Sigmoid colon (tissue), 7 donors: ENCODE results near the gene OPCML. TPM values are rescaled to one million over a fixed set of nuclear protein-coding genes. Genes with fewer than 3 reads are reported as not detected.

Experiments
- DNase-seq: peaks from one replicate; pipeline ENCODE4 v3.0.0-alpha.2; 2019
- H3K27ac ChIP-seq, 4 donors: fragments of 200-600 bp; sonication (generic); one replicate each; pipeline ENCODE4 v1.5.1; 2016 to 2019; ENCODE audit warnings: mild to moderate bottlenecking in 1 of 4
- H3K27me3 ChIP-seq, 3 donors: fragments of 200-600 bp; sonication (generic); one replicate each; pipeline ENCODE4 v1.5.1; 2019; ENCODE audit warnings: mild to moderate bottlenecking in 1 of 3
- H3K36me3 ChIP-seq, 4 donors: fragments of 200-600 bp; sonication (generic); one replicate each; pipeline ENCODE4 v1.5.1; 2016 to 2019
- H3K4me1 ChIP-seq, 4 donors: fragments of 200-600 bp; sonication (generic); one replicate each; pipeline ENCODE4 v1.5.1; 2017 to 2019
- H3K4me3 ChIP-seq, 4 donors: fragments of 200-600 bp; sonication (generic); one replicate each; pipeline ENCODE4 v1.5.1; 2017 to 2019; ENCODE audit warnings: mild to moderate bottlenecking in 2 of 4, moderate library complexity in 1 of 4
- H3K9me3 ChIP-seq, 4 donors: fragments of 200-600 bp in 3 of 4; sonication (generic) in 3 of 4; one replicate each; pipeline versions ENCODE4 v1.5.1 to v1.6.1; 2013 to 2019
- EP300 ChIP-seq, 4 donors: sonication (generic); formaldehyde crosslinking; IDR thresholded peaks; one replicate each; pipeline ENCODE4 v1.6.1; 2017; ENCODE audit warnings: antibody characterized with exemption in 4 of 4
- POLR2A ChIP-seq, 2 donors: fragments of 450-650 bp; IDR thresholded peaks; one replicate each; pipeline ENCODE4 v1.6.1; 2016; ENCODE audit warnings: antibody characterized with exemption in 2 of 2, mild to moderate bottlenecking in 2 of 2, moderate library complexity in 2 of 2
- POLR2AphosphoS5 ChIP-seq, 4 donors: sonication (generic); formaldehyde crosslinking; IDR thresholded peaks; one replicate each; pipeline ENCODE4 v1.6.1; 2017; ENCODE audit warnings: antibody characterized with exemption in 4 of 4
- WGBS, 2 donors: extraction: QIAGEN DNeasy Blood & Tissue Kit; methylation state at CpG; one replicate each; pipeline ENCODE4 v1.1.7; 2013; 5-methylcytosine and 5-hydroxymethylcytosine counted together
- intact Hi-C: fragments of 100-400 bp; cut with DNase I; formaldehyde crosslinking; loops from one replicate; pipeline ENCODE4 v1.15.1; 2023
- polyA plus RNA-seq, 3 donors: library from polyadenylated mRNA; stranded (reverse); fragments of 200-250 nt; gene quantifications; one replicate each; pipeline ENCODE4 v1.2.3, GENCODE V29; 2013
- total RNA-seq, 4 donors: library from RNA; depleted of rRNA; stranded (reverse); fragments of >200 nt; gene quantifications; one replicate each; pipeline ENCODE4 v1.1.0, GENCODE V29; 2016
- TF ChIP-seq, protein P1 (sequence below), 4 experiments: fragments of 450-650 bp in 3 of 4; fragments of 200-600 bp in 1 of 4; IDR thresholded peaks; one replicate each; pipeline ENCODE4 v1.5.1; 2016 to 2019; ENCODE audit warnings: antibody characterized with exemption in 4 of 4, mild to moderate bottlenecking in 3 of 4, moderate library complexity in 2 of 4
- donor health status: healthy with polysubstance abuse.
- donor health status: Bipolar disorder and iron deficiency.
- donor health status: healthy.

Gene OPCML
- total and polyA plus RNA-seq, 7 donors = under 0.01 to 0.14 (median 0.03) TPM; not detected in 4

DNA sequence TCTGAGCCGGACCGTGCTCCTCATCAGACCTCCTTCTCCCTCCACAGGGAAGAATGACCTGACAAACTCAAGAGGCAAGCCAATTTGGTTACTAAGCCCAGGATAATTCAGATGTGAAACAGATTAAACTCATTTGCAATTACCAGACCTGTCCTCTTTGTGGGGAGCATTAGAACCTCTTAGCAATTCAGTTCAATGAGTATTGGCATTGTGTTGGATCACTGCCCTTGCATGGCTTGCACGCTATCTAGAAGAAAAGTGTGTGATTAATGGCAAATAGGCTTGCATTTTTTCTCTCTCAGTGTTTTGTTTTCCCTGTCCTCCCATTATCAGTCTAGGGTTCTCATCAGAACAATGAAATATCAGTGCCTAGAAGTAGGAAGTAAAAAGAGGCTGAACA, 365.6 kb downstream of the OPCML start:
- no peaks in the 10 kb centered on the region for H3K4me1 ChIP-seq
- no peak for DNase-seq
- WGBS, 2 donors = 90 to 96% methylated on average over 3 of the region's 3 CpGs
- TF ChIP-seq EP300 (IDR thresholded peaks at IDR 0.05) = no peak
- TF ChIP-seq, protein P1, sequence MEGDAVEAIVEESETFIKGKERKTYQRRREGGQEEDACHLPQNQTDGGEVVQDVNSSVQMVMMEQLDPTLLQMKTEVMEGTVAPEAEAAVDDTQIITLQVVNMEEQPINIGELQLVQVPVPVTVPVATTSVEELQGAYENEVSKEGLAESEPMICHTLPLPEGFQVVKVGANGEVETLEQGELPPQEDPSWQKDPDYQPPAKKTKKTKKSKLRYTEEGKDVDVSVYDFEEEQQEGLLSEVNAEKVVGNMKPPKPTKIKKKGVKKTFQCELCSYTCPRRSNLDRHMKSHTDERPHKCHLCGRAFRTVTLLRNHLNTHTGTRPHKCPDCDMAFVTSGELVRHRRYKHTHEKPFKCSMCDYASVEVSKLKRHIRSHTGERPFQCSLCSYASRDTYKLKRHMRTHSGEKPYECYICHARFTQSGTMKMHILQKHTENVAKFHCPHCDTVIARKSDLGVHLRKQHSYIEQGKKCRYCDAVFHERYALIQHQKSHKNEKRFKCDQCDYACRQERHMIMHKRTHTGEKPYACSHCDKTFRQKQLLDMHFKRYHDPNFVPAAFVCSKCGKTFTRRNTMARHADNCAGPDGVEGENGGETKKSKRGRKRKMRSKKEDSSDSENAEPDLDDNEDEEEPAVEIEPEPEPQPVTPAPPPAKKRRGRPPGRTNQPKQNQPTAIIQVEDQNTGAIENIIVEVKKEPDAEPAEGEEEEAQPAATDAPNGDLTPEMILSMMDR (IDR thresholded peaks at IDR 0.05) = no peak
- H3K9me3 ChIP-seq = no peaks in the 10 kb centered on the region
- no peak overlapping the region for H3K27ac ChIP-seq
- no peaks in the 10 kb centered on the region for H3K36me3 ChIP-seq
- H3K4me3 ChIP-seq = no peak overlapping the region
- H3K27me3 ChIP-seq = peaks cover 0 to 8% (median 0%) of the 10 kb centered on the region in 3 donors
- intact Hi-C loops = no loop called here

DNA sequence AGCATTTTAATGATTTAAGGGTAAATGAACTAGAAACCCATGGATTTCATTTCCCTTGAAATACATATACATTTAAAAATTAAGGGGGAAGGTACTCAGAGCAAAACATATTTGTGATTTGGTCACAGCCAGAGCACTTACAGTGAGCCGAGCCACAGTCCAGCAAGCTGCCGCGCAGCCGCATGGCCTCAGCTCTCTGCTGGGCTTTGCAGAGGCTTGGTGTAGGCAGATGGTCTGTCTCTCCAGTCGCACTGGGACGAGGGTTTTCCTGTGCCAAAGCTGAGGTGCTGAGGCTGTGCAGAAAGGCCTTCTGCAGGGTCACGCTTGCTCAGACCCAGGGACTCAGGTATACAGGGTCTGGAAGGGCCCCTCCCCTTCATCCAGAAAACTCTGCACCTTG, 367.3 kb downstream of the OPCML start:
- no peak overlapping the region for H3K4me3 ChIP-seq
- H3K4me1 ChIP-seq = no peaks in the 10 kb centered on the region
- no peak overlapping the region for H3K27ac ChIP-seq
- 80 to 85% methylated on average over 7 of the region's 7 CpGs for WGBS, 2 donors
- H3K36me3 ChIP-seq = no peaks in the 10 kb centered on the region
- no peak for DNase-seq
- H3K9me3 ChIP-seq = no peaks in the 10 kb centered on the region
- intact Hi-C loops = no loop called here
- no peak for TF ChIP-seq POLR2AphosphoS5 (IDR thresholded peaks at IDR 0.05)
- TF ChIP-seq, protein P1 (IDR thresholded peaks at IDR 0.05) = no peak
- no peak for TF ChIP-seq EP300 (IDR thresholded peaks at IDR 0.05)
- no peak for TF ChIP-seq POLR2A (IDR thresholded peaks at IDR 0.05)
- H3K27me3 ChIP-seq = peaks cover 0 to 8% (median 0%) of the 10 kb centered on the region in 3 donors

DNA sequence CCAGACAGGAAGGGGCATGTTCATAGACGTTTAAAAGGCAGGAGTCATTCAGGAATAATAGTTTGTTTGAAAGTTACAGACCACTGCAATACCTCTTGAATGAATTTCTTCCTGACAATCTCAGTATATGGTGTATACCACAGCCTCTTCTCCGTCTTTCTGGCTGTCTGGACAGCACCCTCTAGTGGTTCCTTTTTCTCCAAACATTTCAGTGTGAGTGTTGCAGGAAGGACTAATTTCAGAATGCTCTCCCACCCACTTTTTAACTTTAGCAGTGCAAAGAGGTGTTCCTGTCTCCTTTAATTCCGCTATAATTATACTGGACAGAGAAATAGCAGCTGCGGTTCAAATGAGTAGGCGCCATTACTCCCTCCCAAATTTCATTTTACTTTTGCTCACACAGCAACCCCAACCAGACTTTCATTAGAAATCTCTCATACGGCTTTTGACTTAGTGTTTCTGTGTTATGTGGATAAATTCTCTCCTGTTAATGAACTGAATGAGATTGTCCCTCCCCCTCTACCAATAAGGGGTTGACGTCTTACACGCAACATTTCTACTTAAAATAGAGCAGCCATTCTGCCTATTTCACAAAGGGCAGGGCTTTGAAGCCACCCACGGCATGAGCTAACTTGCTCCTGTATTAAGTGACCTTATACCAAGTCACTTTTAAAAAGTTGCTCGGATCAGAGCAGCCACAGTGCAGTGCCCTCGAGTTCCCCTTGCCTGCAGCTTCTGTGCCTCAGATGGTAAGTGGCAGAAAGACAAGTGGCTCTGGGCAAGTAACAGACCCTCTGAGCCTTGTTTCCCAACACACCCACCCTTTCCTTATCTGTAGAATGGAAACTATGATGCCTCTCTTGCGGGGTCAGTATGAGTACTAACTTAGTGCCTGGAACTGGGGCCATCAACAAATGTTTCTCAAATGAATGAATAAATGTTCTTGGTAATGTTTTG, 368.6 kb downstream of the OPCML start:
- intact Hi-C loops = no loop called here
- H3K27ac ChIP-seq = no peak overlapping the region
- H3K4me1 ChIP-seq = no peaks in the 10 kb centered on the region
- no peak for DNase-seq
- 47 to 55% methylated on average over 12 of the region's 12 CpGs for WGBS, 2 donors
- TF ChIP-seq EP300 (IDR thresholded peaks at IDR 0.05) (no peak), POLR2A (IDR thresholded peaks at IDR 0.05) (no peak), POLR2AphosphoS5 (IDR thresholded peaks at IDR 0.05) (no peak)
- TF ChIP-seq, protein P1 (IDR thresholded peaks at IDR 0.05) = peak in 3 of 4 experiments; percentile 48 to 63 (median 52)
- no peaks in the 10 kb centered on the region for H3K9me3 ChIP-seq
- H3K36me3 ChIP-seq = no peaks in the 10 kb centered on the region
- peaks cover 0 to 15% (median 0%) of the 10 kb centered on the region in 3 donors for H3K27me3 ChIP-seq
- no peak overlapping the region for H3K4me3 ChIP-seq

DNA sequence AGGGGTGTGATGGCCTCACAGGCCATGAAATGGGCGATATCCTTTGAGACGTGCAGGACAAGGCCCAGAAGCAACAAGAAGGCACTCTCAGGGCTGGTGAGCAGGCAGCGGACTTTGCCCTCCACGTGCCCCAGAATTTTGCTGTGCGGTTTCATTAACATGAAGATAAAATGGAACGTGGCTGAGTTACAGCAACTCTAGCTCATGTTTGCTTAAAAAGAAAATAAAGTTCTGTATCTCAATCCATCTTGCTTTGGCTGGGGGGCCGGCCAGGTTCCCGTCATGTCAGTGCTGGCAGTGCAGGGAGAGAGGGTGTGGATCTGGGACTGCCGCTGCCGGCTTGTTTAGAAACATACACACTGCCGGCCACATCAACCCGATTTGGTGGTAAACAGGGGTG, 370.1 kb downstream of the OPCML start:
- Histone ChIP-seq H3K4me3 (no peak overlapping the region), H3K27me3 (peaks cover 0 to 27% (median 7%) of the 10 kb centered on the region in 3 donors), H3K27ac (no peak overlapping the region), H3K4me1 (no peaks in the 10 kb centered on the region), H3K36me3 (no peaks in the 10 kb centered on the region), H3K9me3 (no peaks in the 10 kb centered on the region)
- 20 to 67% methylated on average over 12 of the region's 12 CpGs for WGBS, 2 donors
- DNase-seq = no peak
- intact Hi-C loops = no loop called here
- TF ChIP-seq POLR2AphosphoS5 (IDR thresholded peaks at IDR 0.05) = no peak
- TF ChIP-seq POLR2A (IDR thresholded peaks at IDR 0.05) = no peak
- no peak for TF ChIP-seq EP300 (IDR thresholded peaks at IDR 0.05)
- TF ChIP-seq, protein P1 (IDR thresholded peaks at IDR 0.05) = no peak
